Measurements from ENCODE around the gene RRN3.
"Not testable (repeated sequence)": the region's sequence is repeated elsewhere in the genome, so short reads cannot be mapped to it uniquely, and the experiment has no call there.

The RRN3 gene

GRCh38 chr16:15062085-15062810 is 31.8 kb downstream of the RRN3 start:
- not testable (repeated sequence) for H3K4me2 ChIP-seq (ENCODE audit: low read length); H3K4ac ChIP-seq (ENCODE audit: low read depth, low read length); H2AK5ac ChIP-seq (ENCODE audit: low read length); H2BK5ac ChIP-seq (ENCODE audit: low read depth, low read length, poor library complexity); H3K27ac ChIP-seq (ENCODE audit: low read depth, low read length); H3K79me1 ChIP-seq (ENCODE audit: low read length); H3K27me3 ChIP-seq (ENCODE audit: insufficient read depth, low read length); H3K18ac ChIP-seq (ENCODE audit: low read length); H4K8ac ChIP-seq (ENCODE audit: low read depth, low read length); H3K4me1 ChIP-seq (ENCODE audit: control insufficient read depth in 1 of 2, insufficient read depth in 2 of 2, low read length in 2 of 2); DNase-seq; H4K91ac ChIP-seq (ENCODE audit: low read depth, low read length); H2AFZ ChIP-seq (ENCODE audit: insufficient read depth, low read length, poor library complexity); H3K4me3 ChIP-seq (ENCODE audit: low read depth, low read length); H3K9me3 ChIP-seq (ENCODE audit: insufficient read depth, low read depth, low read length); H2BK120ac ChIP-seq (ENCODE audit: insufficient read depth, low read length, poor library complexity); H2BK12ac ChIP-seq (ENCODE audit: low read length); H3K9ac ChIP-seq (ENCODE audit: low read length); H3K23ac ChIP-seq (ENCODE audit: low read length); H4K12ac ChIP-seq (ENCODE audit: low read depth, low read length); H3K14ac ChIP-seq (ENCODE audit: low read length); H3K79me2 ChIP-seq (ENCODE audit: control insufficient read depth, insufficient read depth, low read length, poor library complexity)
- no CpG with 5 or more reads among the region's 8 CpGs for WGBS (ENCODE audit: extremely low coverage, insufficient coverage, insufficient read length)
- peaks cover 24 to 46% of the 10 kb centered on the region in 2 experiments for H3K36me3 ChIP-seq (ENCODE audit: control insufficient read depth in 1 of 2, insufficient read depth in 2 of 2, low read length in 2 of 2)

GRCh38 chr16:15059324-15059723 is 34.7 kb downstream of the RRN3 start:
- H4K8ac ChIP-seq (ENCODE audit: low read depth, low read length) = no peak overlapping the region
- H4K12ac ChIP-seq (ENCODE audit: low read depth, low read length) = no peak overlapping the region
- no peak overlapping the region for H2AFZ ChIP-seq (ENCODE audit: insufficient read depth, low read length, poor library complexity)
- H3K79me2 ChIP-seq (ENCODE audit: control insufficient read depth, insufficient read depth, low read length, poor library complexity) = peaks cover 6% of the 10 kb centered on the region
- no peak overlapping the region for H2BK5ac ChIP-seq (ENCODE audit: low read depth, low read length, poor library complexity)
- no peak overlapping the region for H3K4ac ChIP-seq (ENCODE audit: low read depth, low read length)
- no peak overlapping the region for H3K14ac ChIP-seq (ENCODE audit: low read length)
- no peak overlapping the region for H3K18ac ChIP-seq (ENCODE audit: low read length)
- H3K9ac ChIP-seq (ENCODE audit: low read length) = no peak overlapping the region
- no peak overlapping the region for H3K4me2 ChIP-seq (ENCODE audit: low read length)
- no peak overlapping the region for H3K27ac ChIP-seq (ENCODE audit: low read depth, low read length)
- no peak overlapping the region for H4K91ac ChIP-seq (ENCODE audit: low read depth, low read length)
- peaks cover 7% of the 10 kb centered on the region in 2 experiments for H3K4me1 ChIP-seq (ENCODE audit: control insufficient read depth in 1 of 2, insufficient read depth in 2 of 2, low read length in 2 of 2)
- no CpG with 5 or more reads among the region's 3 CpGs for WGBS (ENCODE audit: extremely low coverage, insufficient coverage, insufficient read length)
- DNase-seq = no peak
- H3K4me3 ChIP-seq (ENCODE audit: low read depth, low read length) = no peak overlapping the region
- H2BK12ac ChIP-seq (ENCODE audit: low read length) = no peak overlapping the region
- no peak overlapping the region for H3K23ac ChIP-seq (ENCODE audit: low read length)
- H3K9me3 ChIP-seq (ENCODE audit: insufficient read depth, low read depth, low read length) = no peaks in the 10 kb centered on the region
- H3K79me1 ChIP-seq (ENCODE audit: low read length) = peaks cover 7% of the 10 kb centered on the region
- H3K27me3 ChIP-seq (ENCODE audit: insufficient read depth, low read length) = no peaks in the 10 kb centered on the region
- no peak overlapping the region for H2BK120ac ChIP-seq (ENCODE audit: insufficient read depth, low read length, poor library complexity)
- peaks cover 16 to 33% of the 10 kb centered on the region in 2 experiments for H3K36me3 ChIP-seq (ENCODE audit: control insufficient read depth in 1 of 2, insufficient read depth in 2 of 2, low read length in 2 of 2)
- no peak overlapping the region for H2AK5ac ChIP-seq (ENCODE audit: low read length)

- Histone ChIP-seq H3K14ac (ENCODE audit: low read length) (no peak overlapping the region), H2BK12ac (ENCODE audit: low read length) (no peak overlapping the region), H3K4me2 (ENCODE audit: low read length) (no peak overlapping the region), H3K9me3 (ENCODE audit: insufficient read depth, low read depth, low read length) (no peaks in the 10 kb centered on the region), H2AK5ac (ENCODE audit: low read length) (no peak overlapping the region), H3K79me1 (ENCODE audit: low read length) (peaks cover 7% of the 10 kb centered on the region), H2BK120ac (ENCODE audit: insufficient read depth, low read length, poor library complexity) (no peak overlapping the region), H3K4me1 (ENCODE audit: control insufficient read depth in 1 of 2, insufficient read depth in 2 of 2, low read length in 2 of 2) (peaks cover 7 to 10% of the 10 kb centered on the region in 2 experiments), H2BK5ac (ENCODE audit: low read depth, low read length, poor library complexity) (no peak overlapping the region), H2AFZ (ENCODE audit: insufficient read depth, low read length, poor library complexity) (no peak overlapping the region), H3K27me3 (ENCODE audit: insufficient read depth, low read length) (no peaks in the 10 kb centered on the region), H3K4me3 (ENCODE audit: low read depth, low read length) (no peak overlapping the region), H4K91ac (ENCODE audit: low read depth, low read length) (no peak overlapping the region), H3K18ac (ENCODE audit: low read length) (no peak overlapping the region), H3K23ac (ENCODE audit: low read length) (no peak overlapping the region), H3K79me2 (ENCODE audit: control insufficient read depth, insufficient read depth, low read length, poor library complexity) (peaks cover 6% of the 10 kb centered on the region), H3K4ac (ENCODE audit: low read depth, low read length) (no peak overlapping the region), H3K9ac (ENCODE audit: low read length) (no peak overlapping the region), H3K36me3 (ENCODE audit: control insufficient read depth in 1 of 2, insufficient read depth in 2 of 2, low read length in 2 of 2) (peaks cover 13 to 27% of the 10 kb centered on the region in 2 experiments), H3K27ac (ENCODE audit: low read depth, low read length) (no peak overlapping the region), H4K12ac (ENCODE audit: low read depth, low read length) (no peak overlapping the region), H4K8ac (ENCODE audit: low read depth, low read length) (no peak overlapping the region)
- peak; percentile 50 to 68 for DNase-seq
- WGBS (ENCODE audit: extremely low coverage, insufficient coverage, insufficient read length) = no CpG with 5 or more reads among the region's 7 CpGs
Measured at GRCh38 chr16:15057681-15058417, 36.2 kb downstream of the RRN3 start.

- Histone ChIP-seq H3K18ac (ENCODE audit: low read length) (peak overlapping the region; percentile 98), H3K4me3 (ENCODE audit: low read depth, low read length) (peak overlapping the region; percentile 87), H3K27ac (ENCODE audit: low read depth, low read length) (peak overlapping the region; percentile 16), H2BK5ac (ENCODE audit: low read depth, low read length, poor library complexity) (peak overlapping the region; percentile 69), H2BK120ac (ENCODE audit: insufficient read depth, low read length, poor library complexity) (peak overlapping the region; percentile 89), H4K91ac (ENCODE audit: low read depth, low read length) (peak overlapping the region; percentile 92), H3K4me1 (ENCODE audit: control insufficient read depth in 1 of 2, insufficient read depth in 2 of 2, low read length in 2 of 2) (peaks cover 7 to 10% of the 10 kb centered on the region in 2 experiments), H3K36me3 (ENCODE audit: control insufficient read depth in 1 of 2, insufficient read depth in 2 of 2, low read length in 2 of 2) (peaks cover 4 to 11% of the 10 kb centered on the region in 2 experiments), H3K9ac (ENCODE audit: low read length) (peak overlapping the region; percentile 83), H3K27me3 (ENCODE audit: insufficient read depth, low read length) (no peaks in the 10 kb centered on the region), H4K8ac (ENCODE audit: low read depth, low read length) (peak overlapping the region; percentile 74), H3K4ac (ENCODE audit: low read depth, low read length) (peak overlapping the region; percentile 90), H4K12ac (ENCODE audit: low read depth, low read length) (peak overlapping the region; percentile 84), H3K14ac (ENCODE audit: low read length) (peak overlapping the region; percentile 97), H3K4me2 (ENCODE audit: low read length) (peak overlapping the region; percentile 66), H3K9me3 (ENCODE audit: insufficient read depth, low read depth, low read length) (no peaks in the 10 kb centered on the region), H2AK5ac (ENCODE audit: low read length) (peak overlapping the region; percentile 93), H2AFZ (ENCODE audit: insufficient read depth, low read length, poor library complexity) (peak overlapping the region; percentile 91), H3K23ac (ENCODE audit: low read length) (no peak overlapping the region), H3K79me1 (ENCODE audit: low read length) (peaks cover 7% of the 10 kb centered on the region), H2BK12ac (ENCODE audit: low read length) (peak overlapping the region; percentile 13), H3K79me2 (ENCODE audit: control insufficient read depth, insufficient read depth, low read length, poor library complexity) (peaks cover 6% of the 10 kb centered on the region)
- no CpG with 5 or more reads among the region's 81 CpGs for WGBS (ENCODE audit: extremely low coverage, insufficient coverage, insufficient read length)
- DNase-seq = peak in 1 of 2 donors; percentile 33
Measured at GRCh38 chr16:15055141-15056053, 38.7 kb downstream of the RRN3 start.

Data from trophoblast cell (in vitro differentiated cells and primary cell).